Hepatocyte (in vitro differentiated cells): ENCODE measurements around the gene NR2E1. TPM values are rescaled to one million over a fixed set of nuclear protein-coding genes. Genes with fewer than 3 reads are reported as not detected.

ENCODE experiments used
- DNase-seq: peaks from one replicate; pipeline ENCODE4 v3.0.0-alpha.2; 2016; ENCODE audit warnings: low spot score
- H2AFZ ChIP-seq: fragments of 200-600 bp; sonication (generic); 2 replicates; pipeline ENCODE4 v1.6.0; 2016; ENCODE audit warnings: antibody characterized with exemption, mild to moderate bottlenecking
- H3K27ac ChIP-seq: fragments of 200-600 bp; sonication (generic); 2 replicates; pipeline ENCODE4 v1.5.1; 2016; ENCODE audit warnings: mild to moderate bottlenecking
- H3K27me3 ChIP-seq: fragments of 200-600 bp; sonication (generic); 2 replicates; pipeline ENCODE4 v1.6.1; 2016
- H3K36me3 ChIP-seq: fragments of 200-600 bp; sonication (generic); replicated peaks from 2 replicates; pipeline ENCODE4 v1.5.1; 2016; ENCODE audit warnings: low read depth; ENCODE audit not compliant: insufficient read depth
- H3K4me1 ChIP-seq: fragments of 200-600 bp; sonication (generic); 2 replicates; pipeline ENCODE4 v1.5.1; 2016; ENCODE audit warnings: mild to moderate bottlenecking, moderate library complexity; ENCODE audit not compliant: insufficient read depth
- H3K4me2 ChIP-seq: fragments of 200-600 bp; sonication (generic); 2 replicates; pipeline ENCODE4 v1.6.0; 2016
- H3K4me3 ChIP-seq: fragments of 200-600 bp; sonication (generic); 2 replicates; pipeline ENCODE4 v1.5.1; 2016; ENCODE audit warnings: mild to moderate bottlenecking
- H3K79me2 ChIP-seq: fragments of 200-600 bp; sonication (generic); 2 replicates; pipeline ENCODE4 v1.6.0; 2017; ENCODE audit warnings: mild to moderate bottlenecking
- H3K9me2 ChIP-seq: fragments of 200-600 bp; sonication (generic); replicated peaks from 2 replicates; pipeline ENCODE4 v1.6.0; 2017; ENCODE audit warnings: mild to moderate bottlenecking; ENCODE audit not compliant: insufficient read depth
- H3K9me3 ChIP-seq: fragments of 200-600 bp; sonication (generic); 2 replicates; pipeline ENCODE4 v1.5.1; 2016; ENCODE audit warnings: low read depth, mild to moderate bottlenecking
- H4K20me1 ChIP-seq: fragments of 200-600 bp; sonication (generic); 2 replicates; pipeline ENCODE4 v1.6.0; 2016; ENCODE audit warnings: mild to moderate bottlenecking; ENCODE audit not compliant: insufficient read depth, poor library complexity, severe bottlenecking
- EZH2 ChIP-seq: fragments of 200-600 bp; sonication (generic); IDR thresholded peaks from 2 replicates; pipeline ENCODE4 v1.6.1; 2016; ENCODE audit warnings: antibody characterized with exemption, mild to moderate bottlenecking, borderline replicate concordance
- EZH2phosphoT487 ChIP-seq: fragments of 200-600 bp; sonication (generic); IDR thresholded peaks from one replicate; pipeline ENCODE4 v1.6.1; 2018; ENCODE audit warnings: antibody characterized with exemption, mild to moderate bottlenecking, low read depth, moderate library complexity; ENCODE audit not compliant: unreplicated experiment, severe bottlenecking
- WGBS: methylation state at CpG from one replicate; pipeline ENCODE4 v1.1.6; 2016; ENCODE audit warnings: low lambda C conversion rate; ENCODE audit errors: missing lambda C conversion rate; 5-methylcytosine and 5-hydroxymethylcytosine counted together
- polyA plus RNA-seq: library from polyadenylated mRNA; unstranded; fragments of >200 nt; fragmentation: Nextera tagmentation; extraction: Ambion mirVana; gene quantifications from 2 replicates; pipeline ENCODE4 v1.2.1, GENCODE V29; 2016
- total RNA-seq: library from RNA; depleted of rRNA; stranded (reverse); fragments of >200 nt; gene quantifications from 2 replicates; pipeline ENCODE4 v1.2.3, GENCODE V29; 2014
- TF ChIP-seq, protein P1 (sequence below): fragments of 200-600 bp; sonication (generic); IDR thresholded peaks from 2 replicates; pipeline ENCODE4 v1.5.1; 2016; ENCODE audit warnings: antibody characterized with exemption, mild to moderate bottlenecking; ENCODE audit not compliant: poor library complexity

Gene NR2E1
- total and polyA plus RNA-seq, 2 experiments from 2014 or later: not detected

DNA sequence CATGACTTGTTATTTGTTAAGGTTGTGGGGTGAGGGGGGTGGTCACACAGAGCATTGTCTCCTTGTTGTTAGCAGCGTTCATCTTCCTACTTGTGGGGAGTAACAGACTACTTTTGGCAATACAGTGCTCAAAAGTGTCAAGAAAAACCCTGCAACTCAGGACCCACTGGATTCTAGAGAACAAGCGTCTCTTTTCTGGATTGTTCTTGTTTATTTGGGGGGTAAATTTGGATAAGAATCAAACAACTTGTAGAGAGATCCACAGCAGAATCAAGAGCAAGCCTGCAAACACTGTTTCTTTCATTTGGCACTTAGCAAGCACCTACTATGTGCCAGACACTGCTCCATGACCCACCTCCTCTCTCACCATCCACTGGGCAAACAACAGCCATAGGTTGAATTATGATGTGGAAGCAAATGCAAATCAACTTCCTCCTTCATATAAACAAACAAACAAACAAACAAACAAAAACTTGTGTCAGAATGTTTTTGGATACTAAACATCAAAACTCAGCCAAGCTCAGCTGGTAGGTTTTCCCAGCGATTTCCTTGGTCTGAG, 4.0 kb upstream of the NR2E1 start:
- Histone ChIP-seq H3K4me3 (no peak overlapping the region), H3K79me2 (no peaks in the 10 kb centered on the region), H3K4me2 (no peak overlapping the region), H4K20me1 (no peaks in the 10 kb centered on the region), H3K4me1 (peaks cover 37% of the 10 kb centered on the region), H2AFZ (no peak overlapping the region), H3K36me3 (no peaks in the 10 kb centered on the region), H3K9me2 (no peaks in the 10 kb centered on the region), H3K27ac (no peak overlapping the region), H3K9me3 (no peaks in the 10 kb centered on the region), H3K27me3 (peaks cover 100% of the 10 kb centered on the region)
- 16% methylated on average over 3 of the region's 3 CpGs for WGBS
- TF ChIP-seq EZH2: no peak
- TF ChIP-seq, protein P1, sequence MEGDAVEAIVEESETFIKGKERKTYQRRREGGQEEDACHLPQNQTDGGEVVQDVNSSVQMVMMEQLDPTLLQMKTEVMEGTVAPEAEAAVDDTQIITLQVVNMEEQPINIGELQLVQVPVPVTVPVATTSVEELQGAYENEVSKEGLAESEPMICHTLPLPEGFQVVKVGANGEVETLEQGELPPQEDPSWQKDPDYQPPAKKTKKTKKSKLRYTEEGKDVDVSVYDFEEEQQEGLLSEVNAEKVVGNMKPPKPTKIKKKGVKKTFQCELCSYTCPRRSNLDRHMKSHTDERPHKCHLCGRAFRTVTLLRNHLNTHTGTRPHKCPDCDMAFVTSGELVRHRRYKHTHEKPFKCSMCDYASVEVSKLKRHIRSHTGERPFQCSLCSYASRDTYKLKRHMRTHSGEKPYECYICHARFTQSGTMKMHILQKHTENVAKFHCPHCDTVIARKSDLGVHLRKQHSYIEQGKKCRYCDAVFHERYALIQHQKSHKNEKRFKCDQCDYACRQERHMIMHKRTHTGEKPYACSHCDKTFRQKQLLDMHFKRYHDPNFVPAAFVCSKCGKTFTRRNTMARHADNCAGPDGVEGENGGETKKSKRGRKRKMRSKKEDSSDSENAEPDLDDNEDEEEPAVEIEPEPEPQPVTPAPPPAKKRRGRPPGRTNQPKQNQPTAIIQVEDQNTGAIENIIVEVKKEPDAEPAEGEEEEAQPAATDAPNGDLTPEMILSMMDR: no peak
- no peak for TF ChIP-seq EZH2phosphoT487
- no peak for DNase-seq

- Histone ChIP-seq H2AFZ (no peak overlapping the region), H3K4me3 (no peak overlapping the region), H3K9me2 (no peaks in the 10 kb centered on the region), H3K79me2 (no peaks in the 10 kb centered on the region), H3K36me3 (no peaks in the 10 kb centered on the region), H3K4me2 (no peak overlapping the region), H3K9me3 (no peaks in the 10 kb centered on the region), H3K27ac (no peak overlapping the region), H4K20me1 (no peaks in the 10 kb centered on the region), H3K4me1 (peaks cover 35% of the 10 kb centered on the region), H3K27me3 (peaks cover 100% of the 10 kb centered on the region)
- DNase-seq: no peak
- TF ChIP-seq, protein P1: no peak
- TF ChIP-seq EZH2phosphoT487 (no peak), EZH2 (no peak)
- WGBS: 12% methylated on average over 6 of the region's 6 CpGs
Measured at GRCh38 chr6:108163267-108163643, 2.6 kb upstream of the NR2E1 start.

DNA sequence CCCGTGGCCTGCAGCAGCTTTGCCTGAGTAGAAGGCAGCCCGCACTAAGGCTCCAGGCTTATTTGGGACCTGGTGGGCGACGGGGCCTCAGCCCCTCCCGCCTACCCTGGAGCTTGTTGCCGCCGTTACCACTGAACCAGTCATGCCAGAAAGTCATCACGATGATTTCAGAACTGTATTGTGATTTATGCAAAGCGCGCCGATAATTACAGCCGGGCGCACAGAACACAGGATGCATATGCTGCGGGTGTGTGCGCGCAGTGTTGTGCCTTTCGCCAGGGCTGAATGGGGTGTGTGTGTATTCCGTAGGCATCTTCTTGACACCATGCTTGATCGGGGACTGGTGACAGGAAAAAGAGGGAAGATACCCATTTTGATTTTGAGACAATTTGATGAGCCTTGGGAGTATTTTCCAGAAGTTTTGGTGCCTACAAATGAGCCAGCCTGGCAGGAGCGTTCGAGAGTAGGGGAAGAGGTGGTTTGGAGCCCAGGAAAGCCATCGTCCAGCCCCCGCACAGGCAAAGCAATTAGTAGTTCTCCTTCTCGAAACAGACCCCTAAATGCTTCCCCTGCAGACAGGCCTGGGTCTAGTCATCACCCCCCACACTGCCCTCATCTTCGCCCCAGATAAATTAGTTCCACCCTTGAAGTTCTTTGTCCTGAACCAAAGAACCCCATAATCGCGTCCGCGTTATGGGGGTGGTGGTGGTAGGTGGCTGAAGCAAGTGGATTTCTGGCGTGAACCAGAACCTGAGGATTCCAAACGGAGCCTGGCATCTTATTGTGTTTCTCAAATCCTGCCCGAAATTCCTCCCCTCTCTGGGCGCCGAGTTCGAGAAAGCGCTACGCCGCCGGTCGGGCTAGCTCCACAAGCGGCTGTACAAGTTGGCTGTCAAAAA, 1.9 kb upstream of the NR2E1 start:
- no peaks in the 10 kb centered on the region for H3K79me2 ChIP-seq
- H2AFZ ChIP-seq: no peak overlapping the region
- H3K36me3 ChIP-seq: no peaks in the 10 kb centered on the region
- peaks cover 41% of the 10 kb centered on the region for H3K4me1 ChIP-seq
- H3K9me2 ChIP-seq: no peaks in the 10 kb centered on the region
- TF ChIP-seq EZH2phosphoT487 (peak; percentile 81), EZH2 (peak; percentile 20)
- TF ChIP-seq, protein P1: no peak
- no peak for DNase-seq
- WGBS: 12% methylated on average over 41 of the region's 41 CpGs
- H3K9me3 ChIP-seq: no peaks in the 10 kb centered on the region
- H3K4me2 ChIP-seq: no peak overlapping the region
- H4K20me1 ChIP-seq: peaks cover 4% of the 10 kb centered on the region
- no peak overlapping the region for H3K27ac ChIP-seq
- peaks cover 100% of the 10 kb centered on the region for H3K27me3 ChIP-seq
- H3K4me3 ChIP-seq: no peak overlapping the region
